Natural killer cell (primary cell): ENCODE measurements around the gene SPANXN2. TPM values are rescaled to one million over a fixed set of nuclear protein-coding genes. Genes with fewer than 3 reads are reported as not detected.

Source experiments
- ATAC-seq, 3 donors: fragments of 150-1000 bp in 2 of 3; fragments of 200-7000 bp in 1 of 3; cut with Tn5 transposase; 1 replicate in 1 of 3; 2 replicates in 2 of 3; pipeline ENCODE4 v1.10.0; 2021; ENCODE audit warnings: mild to moderate bottlenecking in 2 of 3, moderate library complexity in 2 of 3
- DNase-seq, 2 donors: peaks; one replicate each; pipeline versions ENCODE4 v3.0.0 to v3.0.0-alpha.2; 2013 to 2021; ENCODE audit warnings: mixed read lengths in 1 of 2
- H3K27ac ChIP-seq: one replicate; pipeline ENCODE4 v1.5.1; 2013; ENCODE audit warnings: mild to moderate bottlenecking, low read length
- H3K27me3 ChIP-seq: one replicate; pipeline ENCODE4 v1.6.1; 2013; ENCODE audit warnings: low read length; ENCODE audit not compliant: control insufficient read depth, insufficient read depth
- H3K36me3 ChIP-seq: one replicate; pipeline ENCODE4 v1.6.1; 2013; ENCODE audit warnings: low read length; ENCODE audit not compliant: control insufficient read depth, insufficient read depth
- H3K4me1 ChIP-seq: one replicate; pipeline ENCODE4 v1.6.1; 2013; ENCODE audit warnings: low read length; ENCODE audit not compliant: control insufficient read depth, insufficient read depth
- H3K4me3 ChIP-seq: one replicate; pipeline ENCODE4 v1.5.1; 2013; ENCODE audit warnings: low read length
- H3K9me3 ChIP-seq: one replicate; pipeline ENCODE4 v1.6.1; 2013; ENCODE audit warnings: low read length; ENCODE audit not compliant: control insufficient read depth, insufficient read depth
- H3K27ac Mint-ChIP-seq, 2 donors: one replicate each; pipeline ENCODE4 v1.8.0; 2022; ENCODE audit warnings: mild to moderate bottlenecking in 2 of 2, mixed read lengths in 2 of 2, moderate library complexity in 1 of 2
- H3K27me3 Mint-ChIP-seq, 2 donors: one replicate each; pipeline ENCODE4 v1.8.0; 2022; ENCODE audit warnings: low read depth in 2 of 2, mixed read lengths in 2 of 2
- H3K36me3 Mint-ChIP-seq: one replicate; pipeline ENCODE4 v1.8.0; 2022; ENCODE audit warnings: mixed read lengths
- H3K4me1 Mint-ChIP-seq, 2 donors: one replicate each; pipeline ENCODE4 v1.8.0; 2022; ENCODE audit warnings: mixed read lengths in 2 of 2
- H3K4me3 Mint-ChIP-seq: one replicate; pipeline ENCODE4 v1.8.0; 2022; ENCODE audit warnings: mild to moderate bottlenecking, moderate library complexity, mixed read lengths
- H3K9me3 Mint-ChIP-seq, 2 donors: one replicate each; pipeline ENCODE4 v1.8.0; 2022; ENCODE audit warnings: mixed read lengths in 2 of 2
- CTCF ChIP-seq: fragments of 200-600 bp; IDR thresholded peaks from one replicate; pipeline ENCODE4 v1.8.0; 2022; ENCODE audit warnings: antibody characterized with exemption
- WGBS: methylation state at CpG from one replicate; pipeline ENCODE4 v1.1.7; 2013; ENCODE audit warnings: missing lambda C conversion rate; ENCODE audit not compliant: insufficient coverage; 5-methylcytosine and 5-hydroxymethylcytosine counted together
- intact Hi-C: fragments of 100-400 bp; cut with micrococcal nuclease; formaldehyde crosslinking; loops from one replicate; pipeline ENCODE4 v1.14.2; 2022
- total RNA-seq, 4 donors: library from RNA; stranded (reverse); fragments of 120-200 nt in 1 of 4; gene quantifications; one replicate each; pipeline versions ENCODE4 v1.2.3 to v1.2.4, GENCODE V29; 2013 to 2022

SPANXN2 gene
- total RNA-seq, 3 donors from 2014 or later (not counting 1 experiment from before 2014, with no cell fraction given) = not detected

DNA sequence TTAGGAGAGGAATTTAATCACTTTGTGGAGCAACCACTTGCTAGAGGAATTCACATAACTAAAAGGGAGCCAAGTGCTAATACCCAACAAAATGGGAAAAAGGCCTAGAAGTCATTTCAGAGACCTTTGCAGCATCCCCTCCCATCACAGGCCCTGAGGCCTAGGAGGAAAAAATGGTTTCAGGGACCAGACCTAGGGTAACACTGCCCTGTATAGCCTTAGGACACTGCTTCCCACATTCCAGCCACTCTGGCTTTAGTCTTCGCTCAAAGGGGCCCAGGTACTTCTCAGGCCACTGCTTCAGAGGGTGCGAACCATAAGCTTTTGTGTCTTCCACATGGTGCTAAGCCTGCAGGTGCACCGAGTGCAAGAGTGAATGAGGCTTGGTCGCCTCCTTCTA lies 19.1 kb downstream of the SPANXN2 start:
- intact Hi-C loops = no loop called here
- Mint-ChIP-seq H3K4me1 (no peaks in the 10 kb centered on the region), H3K4me3 (no peak overlapping the region), H3K27ac (no peak overlapping the region), H3K9me3 (peaks cover 3% of the 10 kb centered on the region in 2 donors), H3K27me3 (no peaks in the 10 kb centered on the region), H3K36me3 (no peaks in the 10 kb centered on the region)
- Histone ChIP-seq H3K36me3 (no peaks in the 10 kb centered on the region), H3K4me1 (no peaks in the 10 kb centered on the region), H3K27me3 (no peaks in the 10 kb centered on the region), H3K4me3 (no peak overlapping the region), H3K9me3 (no peaks in the 10 kb centered on the region), H3K27ac (no peak overlapping the region)
- DNase-seq = no peak
- 77% methylated on average over 4 of the region's 4 CpGs for WGBS
- no peak for TF ChIP-seq CTCF
- no peak for ATAC-seq

GRCh38 chrX:143694885-143695284 lies 25.7 kb downstream of the SPANXN2 start:
- H3K27me3 Mint-ChIP-seq = peaks cover 0 to 6% of the 10 kb centered on the region in 2 donors
- no peaks in the 10 kb centered on the region for H3K4me1 ChIP-seq
- ATAC-seq (no peak), DNase-seq (no peak)
- H3K27ac Mint-ChIP-seq = no peak overlapping the region
- H3K27me3 ChIP-seq = no peaks in the 10 kb centered on the region
- H3K4me1 Mint-ChIP-seq = no peaks in the 10 kb centered on the region
- no peaks in the 10 kb centered on the region for H3K36me3 Mint-ChIP-seq
- H3K9me3 Mint-ChIP-seq = peaks cover 0 to 8% of the 10 kb centered on the region in 2 donors
- no peak overlapping the region for H3K27ac ChIP-seq
- no peak overlapping the region for H3K4me3 ChIP-seq
- H3K36me3 ChIP-seq = no peaks in the 10 kb centered on the region
- no CpG with 5 or more reads among the region's 1 CpG for WGBS
- no peak overlapping the region for H3K4me3 Mint-ChIP-seq
- intact Hi-C loops = no loop called here
- TF ChIP-seq CTCF = no peak
- H3K9me3 ChIP-seq = no peaks in the 10 kb centered on the region

DNA sequence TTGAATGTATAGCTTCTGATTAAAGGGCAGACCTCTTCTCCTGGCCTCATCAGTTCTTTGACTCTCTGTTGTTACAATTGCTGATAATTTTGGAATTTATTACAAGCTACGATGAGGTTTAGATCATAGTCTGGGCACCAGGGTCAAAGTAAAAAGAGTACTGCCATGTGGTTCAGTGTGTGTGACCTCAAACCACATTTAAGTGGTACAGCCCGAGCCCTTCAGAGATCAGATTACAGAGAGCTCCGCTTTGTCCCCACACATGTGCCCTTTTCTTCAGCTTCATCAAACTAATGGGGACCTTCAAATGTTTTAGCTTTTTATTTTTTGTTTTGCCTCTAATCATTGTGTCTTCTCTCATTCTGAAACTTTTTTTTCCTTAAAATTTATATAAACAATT lies 37.1 kb downstream of the SPANXN2 start:
- H3K4me1 Mint-ChIP-seq = no peaks in the 10 kb centered on the region
- Histone ChIP-seq H3K9me3 (no peaks in the 10 kb centered on the region), H3K27ac (no peak overlapping the region), H3K36me3 (no peaks in the 10 kb centered on the region), H3K4me1 (no peaks in the 10 kb centered on the region), H3K4me3 (no peak overlapping the region), H3K27me3 (no peaks in the 10 kb centered on the region)
- intact Hi-C loops = no loop called here
- no peak overlapping the region for H3K4me3 Mint-ChIP-seq
- peaks cover 0 to 3% of the 10 kb centered on the region in 2 donors for H3K9me3 Mint-ChIP-seq
- TF ChIP-seq CTCF = no peak
- no peaks in the 10 kb centered on the region for H3K27me3 Mint-ChIP-seq
- no peak overlapping the region for H3K27ac Mint-ChIP-seq
- DNase-seq (no peak), ATAC-seq (no peak)
- 51% methylated on average over 3 of the region's 3 CpGs for WGBS
- H3K36me3 Mint-ChIP-seq = no peaks in the 10 kb centered on the region

DNA sequence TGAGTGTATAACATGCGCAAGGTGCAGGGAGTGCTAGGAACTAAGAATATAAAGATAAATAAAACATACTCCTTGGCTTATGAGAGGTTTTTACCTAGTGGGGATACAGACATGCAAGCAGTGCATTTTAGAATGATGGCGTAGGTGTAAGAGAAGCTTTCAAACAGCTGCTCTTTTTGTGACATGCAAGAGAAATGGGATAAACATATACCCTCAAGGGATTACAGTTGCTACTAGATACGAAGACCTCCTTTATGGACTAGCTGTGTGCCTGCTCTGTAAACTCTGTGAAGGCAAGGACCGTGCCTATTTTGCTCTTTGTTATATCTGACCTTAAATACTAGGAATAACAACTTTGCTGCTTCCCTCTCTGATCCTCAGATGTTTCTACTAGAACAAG lies 45.6 kb downstream of the SPANXN2 start:
- Histone ChIP-seq H3K9me3 (no peaks in the 10 kb centered on the region), H3K4me1 (no peaks in the 10 kb centered on the region), H3K27me3 (no peaks in the 10 kb centered on the region), H3K4me3 (no peak overlapping the region), H3K27ac (no peak overlapping the region), H3K36me3 (no peaks in the 10 kb centered on the region)
- H3K9me3 Mint-ChIP-seq = peaks cover 2 to 3% of the 10 kb centered on the region in 2 donors
- intact Hi-C loops = no loop called here
- 87% methylated on average over 3 of the region's 4 CpGs for WGBS
- no peaks in the 10 kb centered on the region for H3K4me1 Mint-ChIP-seq
- no peaks in the 10 kb centered on the region for H3K36me3 Mint-ChIP-seq
- ATAC-seq (no peak), DNase-seq (no peak)
- H3K4me3 Mint-ChIP-seq = no peak overlapping the region
- TF ChIP-seq CTCF = no peak
- H3K27me3 Mint-ChIP-seq = no peaks in the 10 kb centered on the region
- H3K27ac Mint-ChIP-seq = no peak overlapping the region
